Transverse colon (tissue), 4 donors: Measurements from ENCODE around the gene BPIFB2.

Source experiments
- CTCF ChIP-seq, 5 experiments: fragments of 200-600 bp in 3 of 5; fragments of 450-650 bp in 2 of 5; sonication (generic) in 3 of 5; IDR thresholded peaks; 1 replicate in 2 of 5; 2 replicates in 3 of 5; pipeline ENCODE4 v1.5.1; 2016 to 2017; ENCODE audit warnings: antibody characterized with exemption in 5 of 5, inconsistent platforms in 3 of 5, mild to moderate bottlenecking in 2 of 5, moderate library complexity in 1 of 5
- EP300 ChIP-seq: sonication (generic); formaldehyde crosslinking; IDR thresholded peaks from one replicate; pipeline ENCODE4 v1.6.1; 2017; ENCODE audit warnings: antibody characterized with exemption, low read depth
- POLR2A ChIP-seq: fragments of 450-650 bp; IDR thresholded peaks from one replicate; pipeline ENCODE4 v1.6.1; 2016; ENCODE audit warnings: antibody characterized with exemption, mild to moderate bottlenecking, moderate library complexity
- POLR2AphosphoS5 ChIP-seq, 3 donors: sonication (generic); formaldehyde crosslinking; IDR thresholded peaks; one replicate each; pipeline ENCODE4 v1.6.1; 2016; ENCODE audit warnings: antibody characterized with exemption in 3 of 3

- no peak for TF ChIP-seq POLR2AphosphoS5 (IDR thresholded peaks at IDR 0.05)
- TF ChIP-seq CTCF (IDR thresholded peaks at IDR 0.05): no peak
- no peak for TF ChIP-seq POLR2A
- no peak for TF ChIP-seq EP300
These were observed 17.1 kb upstream of the BPIFB2 start for GRCh38 chr20:32990426-32990825.
